Measurements from ENCODE around the gene ADGRD1. TPM values are rescaled to one million over a fixed set of nuclear protein-coding genes. Genes with fewer than 3 reads are reported as not detected.

ADGRD1 gene
- total and polyA plus RNA-seq, 2 of the 8 experiments (the other 6 are each of a cell fraction or from before 2014, with no cell fraction given), result 0.36 to 0.48 TPM

- H2BK5ac ChIP-seq (ENCODE audit: low read depth, low read length), result no peak overlapping the region
- H2BK20ac ChIP-seq (ENCODE audit: low read length), result no peak overlapping the region
- H3K56ac ChIP-seq (replicated peaks; ENCODE audit: insufficient read length, low read depth, low read length), result no peak overlapping the region
- POLR2A ChIA-PET (ENCODE audit: partially characterized antibody), result interaction anchor here (0.8 kb wide), 1 partner anchor 486 kb away, joined by 3 read pairs; no protein-coding TSS in a partner anchor
- H4K20me1 ChIP-seq (replicated peaks in 1 of 2; ENCODE audit: control insufficient read depth in 1 of 2, insufficient read depth in 2 of 2, low read length in 2 of 2), result no peaks in the 10 kb centered on the region
- no peaks in the 10 kb centered on the region for H3K9me3 ChIP-seq (ENCODE audit: insufficient read depth in 2 of 2, low read depth in 1 of 2, low read length in 1 of 2)
- H3K27me3 ChIP-seq (replicated peaks in 1 of 4; ENCODE audit: control insufficient read depth in 3 of 4, extremely low read depth in 1 of 4, insufficient read depth in 3 of 4, low read length in 3 of 4), result no peaks in the 10 kb centered on the region; a peak in 2 of 7 replicates
- H3K79me1 ChIP-seq (ENCODE audit: low read depth, low read length), result no peaks in the 10 kb centered on the region
- no peaks in the 10 kb centered on the region for H3K36me3 ChIP-seq (ENCODE audit: control insufficient read depth in 2 of 4, insufficient read depth in 4 of 4, low read length in 3 of 4)
- no peak overlapping the region for H3K27ac ChIP-seq (ENCODE audit: low read depth, low read length)
- no peak overlapping the region for H3K14ac ChIP-seq (ENCODE audit: insufficient read length)
- CTCF ChIA-PET (ENCODE audit: partially characterized antibody), result interaction anchor here (9.6 kb wide), 1 partner anchor 18 kb away, joined by 196 read pairs; no protein-coding TSS in a partner anchor
- DNase-seq (ENCODE audit: low read depth in 1 of 2, low spot score in 2 of 2) (no peak), FAIRE-seq (no peak)
- H3K23me2 ChIP-seq (ENCODE audit: low read depth, low read length), result no peaks in the 10 kb centered on the region; the same call in 1 of the 2 replicates
- H3K4me2 ChIP-seq (ENCODE audit: insufficient read depth in 1 of 2, low read depth in 2 of 2, low read length in 2 of 2), result no peak overlapping the region
- H3K9ac ChIP-seq (replicated peaks in 1 of 4; ENCODE audit: extremely low read depth in 1 of 4, low read depth in 3 of 4, low read length in 3 of 4), result no peak overlapping the region
- no peak overlapping the region for H3K4ac ChIP-seq (replicated peaks; ENCODE audit: insufficient read length, low read depth, low read length)
- no peak overlapping the region for H4K5ac ChIP-seq (ENCODE audit: insufficient read length, low read depth, low read length)
- H2BK15ac ChIP-seq (ENCODE audit: low read length), result no peak overlapping the region
- no peak overlapping the region for H3K4me3 ChIP-seq (ENCODE audit: extremely low read depth in 1 of 4, insufficient read depth in 2 of 4, low read depth in 3 of 4, low read length in 4 of 4)
- H3K23ac ChIP-seq (ENCODE audit: insufficient read length), result no peak overlapping the region
- H4K8ac ChIP-seq (ENCODE audit: extremely low read depth, insufficient read depth, low read length), result no peak overlapping the region
- 87% methylated on average over 16 of the region's 19 CpGs; no CpG with 5 or more reads in 1 of the 2 experiments for WGBS, 2 experiments (ENCODE audit: extremely low coverage in 1 of 2, insufficient coverage in 1 of 2, insufficient read length in 1 of 2, insufficient replicate concordance in 2 of 2, low coverage in 1 of 2, low lambda C conversion rate in 2 of 2, missing lambda C conversion rate in 1 of 2)
- no peak overlapping the region for H2BK120ac ChIP-seq (replicated peaks; ENCODE audit: low read depth, low read length)
- H2AK5ac ChIP-seq (ENCODE audit: low read depth, low read length), result no peak overlapping the region
- no peak overlapping the region for H3K18ac ChIP-seq (ENCODE audit: extremely low read depth, low read length)
- no peak overlapping the region for H2BK12ac ChIP-seq (ENCODE audit: low read depth, low read length)
- H4K91ac ChIP-seq (replicated peaks; ENCODE audit: insufficient read length, low read length), result no peak overlapping the region
- no peaks in the 10 kb centered on the region for H3K79me2 ChIP-seq (ENCODE audit: control insufficient read depth in 1 of 2, insufficient read depth in 2 of 2, low read length in 2 of 2)
- H3K4me1 ChIP-seq (replicated peaks in 1 of 4; ENCODE audit: control insufficient read depth in 3 of 4, insufficient read depth in 4 of 4, low read length in 3 of 4), result peaks cover 0 to 5% (median 2%) of the 10 kb centered on the region in 4 experiments; a peak in 1 of 7 replicates
- no peak overlapping the region for H2AFZ ChIP-seq (ENCODE audit: low read length)
- TF ChIP-seq TCF12 (IDR thresholded peaks at IDR 0.05; ENCODE audit: low read depth, low read length), result no peak
These were observed 182.3 kb downstream of the ADGRD1 start for GRCh38 chr12:131135786-131136538.

All from H1 (cell line).